ENCODE measurements around the gene SEMG1. TPM values are rescaled to one million over a fixed set of nuclear protein-coding genes. Genes with fewer than 3 reads are reported as not detected.

SEMG1 gene
- polyA plus RNA-seq, 1 donor (not counting 4 experiments of a cell fraction or from before 2014, with no cell fraction given): not detected

- H3K27me3 ChIP-seq (ENCODE audit: control insufficient read depth, extremely low read depth, insufficient read depth, low read length): no peaks in the 10 kb centered on the region
These were observed 22.6 kb downstream of the SEMG1 start for GRCh38 chr20:45229264-45230056.

DNA sequence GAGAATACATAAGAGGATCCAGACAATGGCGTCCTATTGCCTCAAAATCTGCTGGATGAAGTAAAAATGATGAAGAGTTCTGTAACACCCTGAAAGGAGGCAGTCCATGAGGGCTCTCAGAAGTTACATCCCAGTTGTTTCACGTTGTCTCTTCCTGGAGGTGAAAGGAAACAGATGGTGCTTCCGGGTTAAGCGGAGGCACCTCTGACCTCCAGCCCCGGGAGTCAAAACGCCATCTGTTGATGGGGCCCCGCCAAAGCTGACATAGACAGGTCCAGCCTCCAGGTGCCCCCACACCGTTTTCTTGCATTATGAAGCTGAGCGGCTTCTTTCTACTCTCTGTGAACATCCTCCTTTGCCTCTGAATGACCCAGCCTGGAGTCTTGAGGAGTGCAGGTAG, 23.8 kb downstream of the SEMG1 start:
- Histone ChIP-seq H3K4me2 (ENCODE audit: control insufficient read depth, extremely low read depth, insufficient read depth, low read depth, low read length) (no peak overlapping the region), H3K9ac (ENCODE audit: control insufficient read depth, extremely low read depth, insufficient read depth, low read length) (no peak overlapping the region), H3K4me3 (ENCODE audit: control insufficient read depth in 2 of 3, extremely low read depth in 1 of 3, insufficient read depth in 2 of 3, low read depth in 1 of 3, low read length in 3 of 3) (no peak overlapping the region), H4K20me1 (ENCODE audit: control insufficient read depth, extremely low read depth, insufficient read depth, low read length) (no peaks in the 10 kb centered on the region), H3K4me1 (ENCODE audit: control insufficient read depth, extremely low read depth, insufficient read depth, low read length) (no peaks in the 10 kb centered on the region), H3K36me3 (ENCODE audit: control insufficient read depth in 2 of 2, extremely low read depth in 1 of 2, insufficient read depth in 2 of 2, low read length in 2 of 2) (no peaks in the 10 kb centered on the region), H3K27me3 (ENCODE audit: control insufficient read depth, extremely low read depth, insufficient read depth, low read length) (peaks cover 5% of the 10 kb centered on the region), H3K79me2 (ENCODE audit: control insufficient read depth, insufficient read depth, low read length) (no peaks in the 10 kb centered on the region), H2AFZ (ENCODE audit: control insufficient read depth, low read length) (no peak overlapping the region), H3K27ac (ENCODE audit: control insufficient read depth, insufficient read depth, low read length) (no peak overlapping the region), H3K9me3 (ENCODE audit: control insufficient read depth, low read depth, low read length) (no peaks in the 10 kb centered on the region), H3K9me1 (ENCODE audit: control insufficient read depth, extremely low read depth, insufficient read depth, low read length) (no peaks in the 10 kb centered on the region)
- dilution Hi-C loops (cut with MboI; ENCODE audit: extremely low pct_ligation_motif_present, low sequenced_read_pairs): no loop called here
- no peak for TF ChIP-seq EZH2 (IDR thresholded peaks at IDR 0.05; ENCODE audit: low read length)
- no peak for TF ChIP-seq CTCF (optimal IDR thresholded peaks at IDR 0.05 in 1 of 3, IDR thresholded peaks at IDR 0.05 in 1 of 3, conservative IDR thresholded peaks at IDR 0.05 in 1 of 3; ENCODE audit: extremely low read depth in 1 of 3, insufficient read depth in 2 of 3, low read length in 3 of 3)
- DNase-seq (ENCODE audit: low read depth, low spot score): no peak
- FAIRE-seq: no peak

More at GRCh38 chr20:45229264-45230056, 22.6 kb downstream of the SEMG1 start:
- H3K4me1 ChIP-seq (ENCODE audit: control insufficient read depth, extremely low read depth, insufficient read depth, low read length): no peaks in the 10 kb centered on the region
- FAIRE-seq (no peak), DNase-seq (ENCODE audit: low read depth, low spot score) (no peak)
- H3K36me3 ChIP-seq (ENCODE audit: control insufficient read depth in 2 of 2, extremely low read depth in 1 of 2, insufficient read depth in 2 of 2, low read length in 2 of 2): no peaks in the 10 kb centered on the region
- no peaks in the 10 kb centered on the region for H3K9me1 ChIP-seq (ENCODE audit: control insufficient read depth, extremely low read depth, insufficient read depth, low read length)
- H4K20me1 ChIP-seq (ENCODE audit: control insufficient read depth, extremely low read depth, insufficient read depth, low read length): no peaks in the 10 kb centered on the region
- H3K27ac ChIP-seq (ENCODE audit: control insufficient read depth, insufficient read depth, low read length): no peak overlapping the region
- peak overlapping the region; percentile 37 for H2AFZ ChIP-seq (ENCODE audit: control insufficient read depth, low read length)
- no peaks in the 10 kb centered on the region for H3K79me2 ChIP-seq (ENCODE audit: control insufficient read depth, insufficient read depth, low read length)
- dilution Hi-C loops (cut with MboI; ENCODE audit: extremely low pct_ligation_motif_present, low sequenced_read_pairs): no loop called here
- TF ChIP-seq EZH2 (IDR thresholded peaks at IDR 0.05; ENCODE audit: low read length) (no peak), CTCF (optimal IDR thresholded peaks at IDR 0.05 in 1 of 3, IDR thresholded peaks at IDR 0.05 in 1 of 3, conservative IDR thresholded peaks at IDR 0.05 in 1 of 3; ENCODE audit: extremely low read depth in 1 of 3, insufficient read depth in 2 of 3, low read length in 3 of 3) (peak; percentile 72 to 91 (median 83))
- H3K9ac ChIP-seq (ENCODE audit: control insufficient read depth, extremely low read depth, insufficient read depth, low read length): no peak overlapping the region
- H3K4me3 ChIP-seq (ENCODE audit: control insufficient read depth in 2 of 3, extremely low read depth in 1 of 3, insufficient read depth in 2 of 3, low read depth in 1 of 3, low read length in 3 of 3): no peak overlapping the region
- H3K4me2 ChIP-seq (ENCODE audit: control insufficient read depth, extremely low read depth, insufficient read depth, low read depth, low read length): no peak overlapping the region
- no peaks in the 10 kb centered on the region for H3K9me3 ChIP-seq (ENCODE audit: control insufficient read depth, low read depth, low read length)
